HepG2 (cell line): ENCODE results near the gene KRTAP29-1.

Source experiments
- CTCF ChIP-seq: sonication (generic); formaldehyde crosslinking; IDR thresholded peaks from 2 replicates; pipeline ENCODE4 v1.5.0; 2020; ENCODE audit warnings: mild to moderate bottlenecking, missing genetic modification reagents, moderate library complexity
- FOSL1 ChIP-seq: sonication (generic); formaldehyde crosslinking; IDR thresholded peaks from 2 replicates; pipeline ENCODE4 v1.9.0; 2021; ENCODE audit warnings: missing genetic modification reagents, borderline replicate concordance
- GMEB1 ChIP-seq: sonication (generic); formaldehyde crosslinking; IDR thresholded peaks from 2 replicates; pipeline ENCODE4 v1.5.1; 2020; ENCODE audit warnings: missing genetic modification reagents, mild to moderate bottlenecking, borderline replicate concordance
- HIC2 ChIP-seq: sonication (generic); formaldehyde crosslinking; IDR thresholded peaks from 2 replicates; pipeline ENCODE4 v1.9.0; 2022; ENCODE audit warnings: low read depth, missing genetic modification reagents
- IRF1 ChIP-seq: sonication (generic); formaldehyde crosslinking; IDR thresholded peaks from 2 replicates; pipeline ENCODE4 v1.4.0; 2020; ENCODE audit warnings: low read depth, mild to moderate bottlenecking, missing genetic modification reagents
- KAT2B ChIP-seq: fragments of 150-350 bp; IDR thresholded peaks from 2 replicates; pipeline ENCODE4 v1.6.1; 2014; ENCODE audit warnings: low read depth, low read length, borderline replicate concordance
- KDM5A ChIP-seq: fragments of 200-600 bp; sonication (generic); IDR thresholded peaks from 2 replicates; pipeline ENCODE4 v1.7.0; 2018; ENCODE audit warnings: antibody characterized with exemption, mild to moderate bottlenecking, low read length, borderline replicate concordance
- KLF11 ChIP-seq: IDR thresholded peaks from 2 replicates; pipeline ENCODE4 v1.6.1; 2016; ENCODE audit warnings: missing compliant biosample characterization
- POLR2AphosphoS5 ChIP-seq: IDR thresholded peaks from 2 replicates; pipeline ENCODE4 v1.6.1; 2012; ENCODE audit warnings: low read depth, low read length
- PRDM15 ChIP-seq: sonication (generic); formaldehyde crosslinking; IDR thresholded peaks from 2 replicates; pipeline ENCODE4 v1.4.0; 2020; ENCODE audit warnings: missing genetic modification reagents
- SATB2 ChIP-seq: sonication (generic); formaldehyde crosslinking; IDR thresholded peaks from 2 replicates; pipeline ENCODE4 v1.5.0; 2020; ENCODE audit warnings: missing genetic modification reagents
- SIN3B ChIP-seq: fragments of 150-350 bp; IDR thresholded peaks from 2 replicates; pipeline ENCODE4 v1.6.1; 2014; ENCODE audit warnings: low read length
- SMARCE1 ChIP-seq: fragments of 450-650 bp; IDR thresholded peaks from 2 replicates; pipeline ENCODE4 v1.6.1; 2017; ENCODE audit warnings: borderline replicate concordance

GRCh38 chr17:41340934-41341861, 38.5 kb upstream of the KRTAP29-1 start:
- TF ChIP-seq CTCF (CRISPR knock-in tag) = no peak
- no peak for TF ChIP-seq HIC2 (CRISPR knock-in tag)
- no peak for TF ChIP-seq SIN3B
- no peak for TF ChIP-seq FOSL1
- TF ChIP-seq SMARCE1 = no peak
- TF ChIP-seq KDM5A = no peak
- no peak for TF ChIP-seq KLF11
- TF ChIP-seq KAT2B = no peak
- no peak for TF ChIP-seq GMEB1
- no peak for TF ChIP-seq POLR2AphosphoS5
- TF ChIP-seq PRDM15 (CRISPR knock-in tag) = no peak
- no peak for TF ChIP-seq SATB2 (CRISPR knock-in tag)
- TF ChIP-seq IRF1 (CRISPR knock-in tag) = no peak
